Right lung (tissue), 5 donors: ENCODE data around the gene ZNF778. TPM values are rescaled to one million over a fixed set of nuclear protein-coding genes. Genes with fewer than 3 reads are reported as not detected.
"Not testable (repeated sequence)": the region's sequence is repeated elsewhere in the genome, so short reads cannot be mapped to it uniquely, and the experiment has no call there.

Source experiments
- DNase-seq, 2 donors: peaks; one replicate each; pipeline ENCODE4 v3.0.0-alpha.2; 2013
- polyA plus RNA-seq, 5 donors: library from polyadenylated mRNA; unstranded; fragments of 120-200 nt; gene quantifications; one replicate each; pipeline versions ENCODE4 v1.2.1 to v1.2.3, GENCODE V29; 2013; ENCODE audit warnings: inconsistent platforms in 1 of 5, low replicate concordance in 1 of 5; ENCODE audit not compliant: insufficient read length in 5 of 5, insufficient read depth in 1 of 5

ZNF778 gene
- polyA plus RNA-seq, 5 donors = 4.0 to 6.7 (median 4.1) TPM

- DNase-seq = peak; percentile 56 to 69
These were observed 977 bp upstream of the ZNF778 start for GRCh38 chr16:89216315-89217137.

GRCh38 chr16:89217138-89217387 lies 440 bp upstream of the ZNF778 start:
- DNase-seq = no peak

- no peak for DNase-seq
These were observed 1.9 kb downstream of the ZNF778 start for GRCh38 chr16:89219365-89219764.

- DNase-seq = no peak
These were observed 4.1 kb downstream of the ZNF778 start for GRCh38 chr16:89221604-89222003.

GRCh38 chr16:89222931-89223330 lies 5.4 kb downstream of the ZNF778 start:
- no peak for DNase-seq

GRCh38 chr16:89224665-89225064 lies 7.2 kb downstream of the ZNF778 start:
- no peak for DNase-seq

- no peak for DNase-seq
These were observed 12.8 kb downstream of the ZNF778 start for GRCh38 chr16:89230255-89230654.

- no peak for DNase-seq
These were observed 14.6 kb downstream of the ZNF778 start for GRCh38 chr16:89232107-89232506.

GRCh38 chr16:89233678-89234490 lies 16.4 kb downstream of the ZNF778 start:
- DNase-seq = no peak

GRCh38 chr16:89237733-89238132 lies 20.2 kb downstream of the ZNF778 start:
- DNase-seq = no peak

- peak; percentile 83 to 86 for DNase-seq
These were observed 23.9 kb downstream of the ZNF778 start for GRCh38 chr16:89241187-89242007.

- DNase-seq = no peak
These were observed 25.3 kb downstream of the ZNF778 start for GRCh38 chr16:89242795-89243200.

- DNase-seq = no peak
These were observed 26.2 kb downstream of the ZNF778 start for GRCh38 chr16:89243664-89244063.

- not testable (repeated sequence) for DNase-seq
These were observed 26.8 kb downstream of the ZNF778 start for GRCh38 chr16:89244264-89244663.

GRCh38 chr16:89244754-89245153 lies 27.3 kb downstream of the ZNF778 start:
- DNase-seq = no peak

GRCh38 chr16:89246383-89246902 lies 28.9 kb downstream of the ZNF778 start:
- DNase-seq = no peak

GRCh38 chr16:89246903-89247733 lies 29.6 kb downstream of the ZNF778 start:
- DNase-seq = peak; percentile 45 to 53

- not testable (repeated sequence) for DNase-seq
These were observed 30.2 kb downstream of the ZNF778 start for GRCh38 chr16:89247734-89248075.

- DNase-seq = no peak
These were observed 30.9 kb downstream of the ZNF778 start for GRCh38 chr16:89248196-89248982.

GRCh38 chr16:89253548-89254287 lies 36.2 kb downstream of the ZNF778 start:
- DNase-seq = no peak
